Esophagus muscularis mucosa (tissue), 4 donors: ENCODE measurements around the gene BEST4.

Source experiments
- EP300 ChIP-seq: sonication (generic); formaldehyde crosslinking; IDR thresholded peaks from one replicate; pipeline ENCODE4 v1.6.1; 2017; ENCODE audit warnings: antibody characterized with exemption
- POLR2A ChIP-seq: fragments of 450-650 bp; IDR thresholded peaks from one replicate; pipeline ENCODE4 v1.6.1; 2017; ENCODE audit warnings: antibody characterized with exemption, moderate library complexity, mild to moderate bottlenecking, low read depth
- POLR2AphosphoS5 ChIP-seq, 2 donors: sonication (generic); formaldehyde crosslinking; IDR thresholded peaks; one replicate each; pipeline ENCODE4 v1.6.1; 2017; ENCODE audit warnings: antibody characterized with exemption in 2 of 2
- TF ChIP-seq, protein P1 (sequence below), 3 experiments: fragments of 200-600 bp in 2 of 3; fragments of 450-650 bp in 1 of 3; sonication (generic) in 2 of 3; IDR thresholded peaks; one replicate each; pipeline ENCODE4 v1.5.1; 2017 to 2019; ENCODE audit warnings: antibody characterized with exemption in 3 of 3, mild to moderate bottlenecking in 2 of 3, moderate library complexity in 1 of 3

DNA sequence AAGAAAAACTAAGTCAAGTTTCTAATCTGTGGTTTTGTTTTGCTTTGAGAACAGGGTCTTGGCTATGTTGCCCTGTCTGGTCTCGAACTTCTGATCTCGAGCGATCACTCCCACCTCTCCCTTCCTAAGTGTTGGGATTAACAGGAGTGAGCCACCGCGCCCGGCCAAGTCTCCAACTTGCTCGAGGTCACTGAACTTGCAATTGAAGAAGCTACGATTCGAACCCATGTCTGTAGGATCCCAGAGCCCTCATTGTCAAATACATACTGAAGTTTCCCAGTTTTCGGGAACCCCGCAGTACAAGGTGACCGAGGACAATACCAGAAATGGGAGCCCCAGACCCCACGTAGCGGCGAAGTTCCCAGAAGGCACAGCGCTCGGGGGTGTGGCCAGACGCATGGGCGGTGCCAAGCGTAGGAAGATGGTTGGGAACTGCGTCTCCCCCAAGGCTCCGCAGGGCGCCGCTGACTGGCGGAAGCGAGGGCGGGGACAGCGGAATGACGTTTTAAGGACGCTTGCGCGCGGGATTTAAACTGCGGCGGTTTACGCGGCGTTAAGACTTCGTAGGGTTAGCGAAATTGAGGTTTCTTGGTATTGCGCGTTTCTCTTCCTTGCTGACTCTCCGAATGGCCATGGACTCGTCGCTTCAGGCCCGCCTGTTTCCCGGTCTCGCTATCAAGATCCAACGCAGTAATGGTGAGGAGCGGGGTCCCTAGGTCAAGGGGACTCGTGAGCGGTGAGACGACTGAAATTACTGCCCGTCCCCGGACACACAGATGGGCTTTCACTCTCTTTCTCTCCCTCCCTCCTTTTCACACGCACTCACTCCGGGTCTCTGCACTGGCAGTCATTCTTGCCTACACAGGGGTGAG, 48.4 kb downstream of the BEST4 start, which contains the start of gene KIF2C:
- TF ChIP-seq, protein P1, sequence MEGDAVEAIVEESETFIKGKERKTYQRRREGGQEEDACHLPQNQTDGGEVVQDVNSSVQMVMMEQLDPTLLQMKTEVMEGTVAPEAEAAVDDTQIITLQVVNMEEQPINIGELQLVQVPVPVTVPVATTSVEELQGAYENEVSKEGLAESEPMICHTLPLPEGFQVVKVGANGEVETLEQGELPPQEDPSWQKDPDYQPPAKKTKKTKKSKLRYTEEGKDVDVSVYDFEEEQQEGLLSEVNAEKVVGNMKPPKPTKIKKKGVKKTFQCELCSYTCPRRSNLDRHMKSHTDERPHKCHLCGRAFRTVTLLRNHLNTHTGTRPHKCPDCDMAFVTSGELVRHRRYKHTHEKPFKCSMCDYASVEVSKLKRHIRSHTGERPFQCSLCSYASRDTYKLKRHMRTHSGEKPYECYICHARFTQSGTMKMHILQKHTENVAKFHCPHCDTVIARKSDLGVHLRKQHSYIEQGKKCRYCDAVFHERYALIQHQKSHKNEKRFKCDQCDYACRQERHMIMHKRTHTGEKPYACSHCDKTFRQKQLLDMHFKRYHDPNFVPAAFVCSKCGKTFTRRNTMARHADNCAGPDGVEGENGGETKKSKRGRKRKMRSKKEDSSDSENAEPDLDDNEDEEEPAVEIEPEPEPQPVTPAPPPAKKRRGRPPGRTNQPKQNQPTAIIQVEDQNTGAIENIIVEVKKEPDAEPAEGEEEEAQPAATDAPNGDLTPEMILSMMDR (IDR thresholded peaks at IDR 0.05) = peak in 1 of 3 experiments; percentile 35
- TF ChIP-seq POLR2A (peak; percentile 52), EP300 (peak; percentile 12), POLR2AphosphoS5 (IDR thresholded peaks at IDR 0.05) (peak; percentile 93 to 99)
